Ovary (tissue), 3 donors: ENCODE results near the gene METTL26.

Experiments used
- CTCF ChIP-seq, 3 donors: fragments of 450-650 bp in 2 of 3; fragments of 200-600 bp in 1 of 3; IDR thresholded peaks; one replicate each; pipeline versions ENCODE4 v1.5.1 to v1.8.0; 2016 to 2022; ENCODE audit warnings: antibody characterized with exemption in 3 of 3, mild to moderate bottlenecking in 1 of 3
- EP300 ChIP-seq: sonication (generic); formaldehyde crosslinking; IDR thresholded peaks from one replicate; pipeline ENCODE4 v1.6.1; 2017; ENCODE audit warnings: antibody characterized with exemption
- POLR2A ChIP-seq: fragments of 450-650 bp; IDR thresholded peaks from one replicate; pipeline ENCODE4 v1.6.1; 2017; ENCODE audit warnings: antibody characterized with exemption, mild to moderate bottlenecking, moderate library complexity
- donor health status: DM: no; HTN: no; CAD: no.

- no peak for TF ChIP-seq CTCF (IDR thresholded peaks at IDR 0.05)
- no peak for TF ChIP-seq EP300
- no peak for TF ChIP-seq POLR2A
These were observed 10.6 kb upstream of the METTL26 start for GRCh38 chr16:646679-647172.
